Kidney epithelial cell (primary cell): Measurements from ENCODE around the gene GDPD5. TPM values are rescaled to one million over a fixed set of nuclear protein-coding genes. Genes with fewer than 3 reads are reported as not detected.

ENCODE experiments used
- DNase-seq: peaks from one replicate; pipeline ENCODE4 v3.0.0-alpha.2; 2010; ENCODE audit warnings: low read depth
- H3K27me3 ChIP-seq: 2 replicates; pipeline ENCODE4 v1.6.0; 2011; ENCODE audit warnings: low read length; ENCODE audit not compliant: control insufficient read depth, insufficient read depth
- H3K36me3 ChIP-seq: 2 replicates; pipeline ENCODE4 v1.5.1; 2011; ENCODE audit warnings: low read length; ENCODE audit not compliant: control insufficient read depth, insufficient read depth
- H3K4me3 ChIP-seq: 2 replicates; pipeline ENCODE4 v1.5.1; 2011; ENCODE audit warnings: low read depth, mild to moderate bottlenecking, control low read depth, low read length
- CTCF ChIP-seq: IDR thresholded peaks from 2 replicates; pipeline ENCODE4 v1.5.1; 2011; ENCODE audit warnings: mild to moderate bottlenecking, moderate library complexity, low read length, control low read depth, inconsistent platforms; ENCODE audit not compliant: insufficient read depth, poor library complexity, severe bottlenecking
- total RNA-seq: library from RNA; depleted of rRNA; stranded (reverse); fragments of >200 nt; gene quantifications from 2 replicates; pipeline ENCODE4 v1.2.3, GENCODE V29; 2015

GDPD5 gene
- total RNA-seq, 1 donor from 2014 or later, result 12.7 TPM

GRCh38 chr11:75453916-75454655 lies 71.7 kb downstream of the GDPD5 start:
- Histone ChIP-seq H3K36me3 (no peaks in the 10 kb centered on the region), H3K27me3 (peaks cover 3% of the 10 kb centered on the region), H3K4me3 (no peak overlapping the region)
- TF ChIP-seq CTCF, result no peak
- no peak for DNase-seq

- Histone ChIP-seq H3K27me3 (peaks cover 3% of the 10 kb centered on the region), H3K4me3 (no peak overlapping the region), H3K36me3 (no peaks in the 10 kb centered on the region)
- peak; percentile 58 for TF ChIP-seq CTCF
- DNase-seq, result no peak
Observed at GRCh38 chr11:75450826-75451821, 74.6 kb downstream of the GDPD5 start.

- Histone ChIP-seq H3K36me3 (no peaks in the 10 kb centered on the region), H3K4me3 (no peak overlapping the region), H3K27me3 (peaks cover 3% of the 10 kb centered on the region)
- DNase-seq, result no peak
- TF ChIP-seq CTCF, result no peak
Observed at GRCh38 chr11:75450236-75450635, 75.5 kb downstream of the GDPD5 start.

GRCh38 chr11:75449776-75450175 lies 76.0 kb downstream of the GDPD5 start:
- TF ChIP-seq CTCF, result no peak
- no peak overlapping the region for H3K4me3 ChIP-seq
- peaks cover 3% of the 10 kb centered on the region for H3K27me3 ChIP-seq
- no peaks in the 10 kb centered on the region for H3K36me3 ChIP-seq
- DNase-seq, result no peak

- Histone ChIP-seq H3K27me3 (peaks cover 3% of the 10 kb centered on the region), H3K36me3 (no peaks in the 10 kb centered on the region), H3K4me3 (no peak overlapping the region)
- TF ChIP-seq CTCF, result no peak
- no peak for DNase-seq
Observed at GRCh38 chr11:75449271-75449670, 76.5 kb downstream of the GDPD5 start.
